ENCODE measurements around the gene CKS1B.
"Not testable (repeated sequence)": the region's sequence is repeated elsewhere in the genome, so short reads cannot be mapped to it uniquely, and the experiment has no call there.

DNA sequence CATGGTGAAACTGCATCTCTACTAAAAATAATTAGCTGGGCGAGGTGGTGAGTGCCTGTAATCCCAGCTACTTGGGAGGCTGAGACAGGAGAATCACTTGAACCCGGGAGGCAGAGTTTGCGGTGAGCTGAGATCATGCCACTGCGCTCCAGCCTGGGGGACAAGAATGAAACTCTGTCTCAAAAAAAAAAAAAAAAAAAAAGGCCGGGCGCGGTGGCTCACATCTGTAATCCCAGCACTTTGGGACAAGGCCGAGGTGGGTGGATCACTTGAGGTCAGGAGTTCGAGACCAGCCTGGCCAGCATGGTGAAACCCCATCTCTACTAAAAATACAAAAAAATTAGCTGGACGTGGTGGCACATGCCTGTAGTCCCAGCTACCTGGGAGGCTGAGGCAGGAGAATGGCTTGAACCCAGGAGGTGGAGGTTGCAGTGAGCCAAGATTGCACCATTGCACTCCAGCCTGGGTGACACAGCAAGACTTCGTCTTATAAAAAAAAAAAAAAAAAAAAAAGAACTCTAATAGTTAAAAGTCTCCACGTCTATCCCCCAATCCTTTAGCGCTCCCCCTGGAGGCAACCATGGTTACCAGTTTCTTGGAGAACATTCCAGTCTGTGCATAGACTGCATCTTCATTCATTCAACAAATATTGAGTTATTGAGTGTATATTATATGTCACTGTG is 21.0 kb downstream of the CKS1B start:
- TF ChIP-seq, protein P1, sequence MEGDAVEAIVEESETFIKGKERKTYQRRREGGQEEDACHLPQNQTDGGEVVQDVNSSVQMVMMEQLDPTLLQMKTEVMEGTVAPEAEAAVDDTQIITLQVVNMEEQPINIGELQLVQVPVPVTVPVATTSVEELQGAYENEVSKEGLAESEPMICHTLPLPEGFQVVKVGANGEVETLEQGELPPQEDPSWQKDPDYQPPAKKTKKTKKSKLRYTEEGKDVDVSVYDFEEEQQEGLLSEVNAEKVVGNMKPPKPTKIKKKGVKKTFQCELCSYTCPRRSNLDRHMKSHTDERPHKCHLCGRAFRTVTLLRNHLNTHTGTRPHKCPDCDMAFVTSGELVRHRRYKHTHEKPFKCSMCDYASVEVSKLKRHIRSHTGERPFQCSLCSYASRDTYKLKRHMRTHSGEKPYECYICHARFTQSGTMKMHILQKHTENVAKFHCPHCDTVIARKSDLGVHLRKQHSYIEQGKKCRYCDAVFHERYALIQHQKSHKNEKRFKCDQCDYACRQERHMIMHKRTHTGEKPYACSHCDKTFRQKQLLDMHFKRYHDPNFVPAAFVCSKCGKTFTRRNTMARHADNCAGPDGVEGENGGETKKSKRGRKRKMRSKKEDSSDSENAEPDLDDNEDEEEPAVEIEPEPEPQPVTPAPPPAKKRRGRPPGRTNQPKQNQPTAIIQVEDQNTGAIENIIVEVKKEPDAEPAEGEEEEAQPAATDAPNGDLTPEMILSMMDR (IDR thresholded peaks at IDR 0.05 in 4 of 5, conservative IDR thresholded peaks at IDR 0.05 in 1 of 5), result peak in 3 of 5 experiments; percentile 24 to 47 (median 32)
- not testable (repeated sequence) for TF ChIP-seq POLR2A (IDR thresholded peaks at IDR 0.05)

Measured in gastrocnemius medialis (tissue), 4 donors.